HG03103 (cell line): ENCODE measurements around the gene HNRNPAB.
"Not testable (repeated sequence)": the region's sequence is repeated elsewhere in the genome, so short reads cannot be mapped to it uniquely, and the experiment has no call there.

ENCODE experiments used
- ATAC-seq: cut with Tn5 transposase; IDR thresholded peaks from one replicate; pipeline ENCODE4 v1.9.1; 2021; ENCODE audit warnings: low read depth; ENCODE audit not compliant: unreplicated experiment

The HNRNPAB gene

GRCh38 chr5:178241231-178241663 lies 36.9 kb downstream of the HNRNPAB start:
- no peak for ATAC-seq

GRCh38 chr5:178241688-178242231 lies 37.4 kb downstream of the HNRNPAB start:
- no peak for ATAC-seq

- ATAC-seq: no peak
Observed at GRCh38 chr5:178242416-178242815, 38.1 kb downstream of the HNRNPAB start.

- no peak for ATAC-seq
Observed at GRCh38 chr5:178244576-178244975, 40.2 kb downstream of the HNRNPAB start.

GRCh38 chr5:178245389-178245788 lies 41.1 kb downstream of the HNRNPAB start:
- no peak for ATAC-seq

- no peak for ATAC-seq
Observed at GRCh38 chr5:178246624-178247279, 42.4 kb downstream of the HNRNPAB start.

GRCh38 chr5:178247481-178248456 lies 43.4 kb downstream of the HNRNPAB start:
- ATAC-seq: no peak

GRCh38 chr5:178248750-178249149 lies 44.4 kb downstream of the HNRNPAB start:
- no peak for ATAC-seq

- no peak for ATAC-seq
Observed at GRCh38 chr5:178249191-178249989, 45.1 kb downstream of the HNRNPAB start.

- ATAC-seq: no peak
Observed at GRCh38 chr5:178250263-178250662, 45.9 kb downstream of the HNRNPAB start.

- no peak for ATAC-seq
Observed at GRCh38 chr5:178252258-178252657, 47.9 kb downstream of the HNRNPAB start.

GRCh38 chr5:178253632-178254031 lies 49.3 kb downstream of the HNRNPAB start:
- not testable (repeated sequence) for ATAC-seq

GRCh38 chr5:178256746-178257145 lies 52.4 kb downstream of the HNRNPAB start:
- ATAC-seq: no peak

- ATAC-seq: no peak
Observed at GRCh38 chr5:178257650-178258049, 53.3 kb downstream of the HNRNPAB start.

GRCh38 chr5:178259623-178260536 lies 55.5 kb downstream of the HNRNPAB start:
- ATAC-seq: no peak
